GM23338 (cell line): ENCODE data around the gene CD70.
"Not testable (repeated sequence)": the region's sequence is repeated elsewhere in the genome, so short reads cannot be mapped to it uniquely, and the experiment has no call there.

ENCODE experiments used
- CTCF ChIP-seq, 2 experiments: fragments of 200-600 bp in 1 of 2; sonication (generic) in 1 of 2; conservative IDR thresholded peaks; 2 replicates each; pipeline versions ENCODE4 v1.5.1 to v1.6.1; 2016 to 2017; ENCODE audit warnings: antibody characterized with exemption in 2 of 2, low read depth in 2 of 2, mild to moderate bottlenecking in 2 of 2, moderate library complexity in 1 of 2
- EZH2 ChIP-seq: fragments of 200-600 bp; sonication (generic); IDR thresholded peaks from one replicate; pipeline ENCODE4 v1.8.0; 2017; ENCODE audit warnings: antibody characterized with exemption, mild to moderate bottlenecking, low read depth; ENCODE audit not compliant: unreplicated experiment
- EZH2phosphoT487 ChIP-seq: fragments of 200-600 bp; sonication (generic); IDR thresholded peaks from one replicate; pipeline ENCODE4 v1.8.1; 2018; ENCODE audit warnings: antibody characterized with exemption; ENCODE audit not compliant: unreplicated experiment
- POLR2AphosphoS5 ChIP-seq: IDR thresholded peaks from 2 replicates; pipeline ENCODE4 v1.6.1; 2016; ENCODE audit warnings: antibody characterized with exemption, low read depth
- REST ChIP-seq: IDR thresholded peaks from one replicate; pipeline ENCODE4 v1.6.1; 2018; ENCODE audit warnings: antibody characterized with exemption; ENCODE audit not compliant: unreplicated experiment

- not testable (repeated sequence) for TF ChIP-seq CTCF (conservative IDR thresholded peaks at IDR 0.05; ENCODE audit: low read depth in 2 of 2); REST; EZH2phosphoT487; EZH2; POLR2AphosphoS5
These were observed 42.5 kb upstream of the CD70 start for GRCh38 chr19:6633456-6633813.
